Measurements from ENCODE around the gene HPSE2.

HPSE2 gene

DNA sequence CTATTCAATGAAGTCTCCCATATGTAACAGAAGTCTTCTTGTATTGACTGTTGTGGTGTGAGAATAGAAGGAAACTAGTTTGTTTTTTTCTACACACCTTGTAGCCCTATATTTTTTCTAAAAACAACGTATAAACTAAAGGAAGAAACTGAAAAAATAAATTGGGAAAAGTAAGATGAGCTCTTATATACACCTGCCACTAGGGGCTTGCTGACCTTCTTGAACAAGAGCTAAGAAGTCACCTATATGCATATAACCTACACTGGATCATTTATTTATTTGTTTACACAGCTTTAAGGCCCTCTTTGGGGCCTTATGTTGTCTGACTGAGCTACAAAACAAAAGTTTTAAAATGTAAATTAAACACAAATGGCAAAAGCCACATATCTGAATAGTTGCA is 383.0 kb downstream of the HPSE2 start:
- peaks cover 3% of the 10 kb centered on the region for H3K27me3 ChIP-seq (ENCODE audit: insufficient read depth, low read length, poor library complexity)
- H4K20me1 ChIP-seq (ENCODE audit: insufficient read depth, low read length) = no peaks in the 10 kb centered on the region
- no peak overlapping the region for H3K27ac ChIP-seq (ENCODE audit: low read length)
- H3K9ac ChIP-seq (ENCODE audit: low read depth, low read length) = no peak overlapping the region
- no peak for DNase-seq
- no peak overlapping the region for H3K4me2 ChIP-seq (ENCODE audit: insufficient read depth, low read length)
- H3K4me1 ChIP-seq (ENCODE audit: insufficient read depth, low read length) = no peaks in the 10 kb centered on the region
- TF ChIP-seq, protein P1, sequence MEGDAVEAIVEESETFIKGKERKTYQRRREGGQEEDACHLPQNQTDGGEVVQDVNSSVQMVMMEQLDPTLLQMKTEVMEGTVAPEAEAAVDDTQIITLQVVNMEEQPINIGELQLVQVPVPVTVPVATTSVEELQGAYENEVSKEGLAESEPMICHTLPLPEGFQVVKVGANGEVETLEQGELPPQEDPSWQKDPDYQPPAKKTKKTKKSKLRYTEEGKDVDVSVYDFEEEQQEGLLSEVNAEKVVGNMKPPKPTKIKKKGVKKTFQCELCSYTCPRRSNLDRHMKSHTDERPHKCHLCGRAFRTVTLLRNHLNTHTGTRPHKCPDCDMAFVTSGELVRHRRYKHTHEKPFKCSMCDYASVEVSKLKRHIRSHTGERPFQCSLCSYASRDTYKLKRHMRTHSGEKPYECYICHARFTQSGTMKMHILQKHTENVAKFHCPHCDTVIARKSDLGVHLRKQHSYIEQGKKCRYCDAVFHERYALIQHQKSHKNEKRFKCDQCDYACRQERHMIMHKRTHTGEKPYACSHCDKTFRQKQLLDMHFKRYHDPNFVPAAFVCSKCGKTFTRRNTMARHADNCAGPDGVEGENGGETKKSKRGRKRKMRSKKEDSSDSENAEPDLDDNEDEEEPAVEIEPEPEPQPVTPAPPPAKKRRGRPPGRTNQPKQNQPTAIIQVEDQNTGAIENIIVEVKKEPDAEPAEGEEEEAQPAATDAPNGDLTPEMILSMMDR (IDR thresholded peaks at IDR 0.05; ENCODE audit: borderline replicate concordance, extremely low read depth, low read length, poor library complexity, severe bottlenecking) = no peak
- no peak for TF ChIP-seq EZH2 (IDR thresholded peaks at IDR 0.05; ENCODE audit: borderline replicate concordance, low read depth, low read length, severe bottlenecking)
- no peak overlapping the region for H2AFZ ChIP-seq (ENCODE audit: low read depth, low read length)
- H3K36me3 ChIP-seq (ENCODE audit: insufficient read depth, low read length) = no peaks in the 10 kb centered on the region
- no peaks in the 10 kb centered on the region for H3K9me3 ChIP-seq (ENCODE audit: insufficient read depth, low read length, severe bottlenecking)
- no peaks in the 10 kb centered on the region for H3K79me2 ChIP-seq (ENCODE audit: insufficient read depth, low read length)
- no peak for ATAC-seq (ENCODE audit: insufficient read depth, low read depth)
- no peak overlapping the region for H3K4me3 ChIP-seq (ENCODE audit: low read depth in 1 of 2, low read length in 2 of 2)

DNA sequence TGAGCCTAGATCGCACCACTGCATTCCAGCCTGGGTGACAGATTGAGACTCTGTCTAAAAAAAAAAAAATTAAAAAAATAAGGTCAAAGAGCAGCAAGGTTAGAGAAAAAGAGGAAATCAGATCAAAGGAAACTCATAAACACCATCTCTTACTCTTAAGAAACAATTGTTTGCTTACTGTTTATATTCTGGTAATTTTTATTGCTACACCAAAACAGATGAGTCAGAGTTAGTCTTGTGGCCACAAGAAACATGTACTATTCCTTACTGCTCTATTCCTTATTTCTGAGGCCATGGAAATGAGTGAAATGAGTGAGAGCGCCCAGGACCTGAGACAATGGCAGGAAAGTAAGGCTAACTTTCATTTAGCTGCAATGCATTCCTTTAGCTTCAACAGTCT is 387.3 kb downstream of the HPSE2 start:
- ATAC-seq (ENCODE audit: insufficient read depth, low read depth) (no peak), DNase-seq (no peak)
- no peak overlapping the region for H3K4me3 ChIP-seq (ENCODE audit: low read depth in 1 of 2, low read length in 2 of 2)
- no peaks in the 10 kb centered on the region for H3K9me3 ChIP-seq (ENCODE audit: insufficient read depth, low read length, severe bottlenecking)
- peaks cover 3% of the 10 kb centered on the region for H3K27me3 ChIP-seq (ENCODE audit: insufficient read depth, low read length, poor library complexity)
- no peaks in the 10 kb centered on the region for H3K36me3 ChIP-seq (ENCODE audit: insufficient read depth, low read length)
- no peak overlapping the region for H3K27ac ChIP-seq (ENCODE audit: low read length)
- H3K9ac ChIP-seq (ENCODE audit: low read depth, low read length) = no peak overlapping the region
- no peak overlapping the region for H2AFZ ChIP-seq (ENCODE audit: low read depth, low read length)
- no peaks in the 10 kb centered on the region for H3K79me2 ChIP-seq (ENCODE audit: insufficient read depth, low read length)
- no peaks in the 10 kb centered on the region for H3K4me1 ChIP-seq (ENCODE audit: insufficient read depth, low read length)
- TF ChIP-seq EZH2 (IDR thresholded peaks at IDR 0.05; ENCODE audit: borderline replicate concordance, low read depth, low read length, severe bottlenecking) = no peak
- TF ChIP-seq, protein P1 (IDR thresholded peaks at IDR 0.05; ENCODE audit: borderline replicate concordance, extremely low read depth, low read length, poor library complexity, severe bottlenecking) = no peak
- no peak overlapping the region for H3K4me2 ChIP-seq (ENCODE audit: insufficient read depth, low read length)
- no peaks in the 10 kb centered on the region for H4K20me1 ChIP-seq (ENCODE audit: insufficient read depth, low read length)

DNA sequence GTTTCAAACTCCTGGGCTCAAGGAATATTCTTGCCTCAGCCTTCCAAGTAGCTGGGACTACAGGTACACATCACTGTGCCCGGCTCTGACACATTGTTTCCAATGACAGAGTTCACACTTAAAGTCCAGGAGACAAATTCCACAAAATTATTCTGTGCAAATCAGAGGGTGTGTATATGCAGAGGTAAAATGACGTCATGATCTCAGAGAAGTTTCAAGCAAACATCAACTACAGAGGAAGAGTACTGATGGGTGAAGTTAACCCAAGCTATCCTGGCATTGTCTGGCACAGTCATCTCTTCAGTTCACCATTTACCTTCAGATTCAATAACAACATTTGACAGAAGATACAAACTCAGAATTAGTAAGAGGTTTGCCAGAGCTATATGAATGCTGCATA is 388.9 kb downstream of the HPSE2 start:
- Histone ChIP-seq H4K20me1 (ENCODE audit: insufficient read depth, low read length) (no peaks in the 10 kb centered on the region), H3K4me3 (ENCODE audit: low read depth in 1 of 2, low read length in 2 of 2) (no peak overlapping the region), H3K79me2 (ENCODE audit: insufficient read depth, low read length) (no peaks in the 10 kb centered on the region), H3K27ac (ENCODE audit: low read length) (no peak overlapping the region), H3K4me1 (ENCODE audit: insufficient read depth, low read length) (no peaks in the 10 kb centered on the region), H3K9me3 (ENCODE audit: insufficient read depth, low read length, severe bottlenecking) (no peaks in the 10 kb centered on the region), H2AFZ (ENCODE audit: low read depth, low read length) (no peak overlapping the region), H3K9ac (ENCODE audit: low read depth, low read length) (no peak overlapping the region), H3K27me3 (ENCODE audit: insufficient read depth, low read length, poor library complexity) (peaks cover 3% of the 10 kb centered on the region), H3K4me2 (ENCODE audit: insufficient read depth, low read length) (no peak overlapping the region), H3K36me3 (ENCODE audit: insufficient read depth, low read length) (no peaks in the 10 kb centered on the region)
- TF ChIP-seq EZH2 (IDR thresholded peaks at IDR 0.05; ENCODE audit: borderline replicate concordance, low read depth, low read length, severe bottlenecking) = no peak
- TF ChIP-seq, protein P1 (IDR thresholded peaks at IDR 0.05; ENCODE audit: borderline replicate concordance, extremely low read depth, low read length, poor library complexity, severe bottlenecking) = no peak
- ATAC-seq (ENCODE audit: insufficient read depth, low read depth) = no peak
- DNase-seq = no peak

DNA sequence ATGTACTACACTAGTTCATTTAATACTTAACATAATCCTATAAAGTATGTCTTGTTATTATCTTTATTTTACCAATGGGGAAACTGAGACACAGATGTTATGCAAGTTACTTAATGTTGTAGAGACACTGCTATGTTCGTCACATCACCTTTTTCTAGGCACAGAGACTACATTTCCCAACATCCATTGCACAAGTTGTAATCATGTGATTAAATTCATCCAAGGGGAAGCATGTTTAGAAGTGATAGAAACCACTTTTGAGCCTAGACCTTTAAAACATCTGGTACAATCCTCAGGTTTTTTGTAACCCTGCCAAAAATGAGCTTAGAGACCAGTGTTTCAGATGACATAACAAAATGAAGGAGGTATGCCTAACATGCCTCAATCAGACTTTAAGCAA is 402.1 kb downstream of the HPSE2 start:
- Histone ChIP-seq H2AFZ (ENCODE audit: low read depth, low read length) (no peak overlapping the region), H3K9me3 (ENCODE audit: insufficient read depth, low read length, severe bottlenecking) (no peaks in the 10 kb centered on the region), H3K27ac (ENCODE audit: low read length) (no peak overlapping the region), H3K4me1 (ENCODE audit: insufficient read depth, low read length) (no peaks in the 10 kb centered on the region), H3K79me2 (ENCODE audit: insufficient read depth, low read length) (no peaks in the 10 kb centered on the region), H3K9ac (ENCODE audit: low read depth, low read length) (no peak overlapping the region), H4K20me1 (ENCODE audit: insufficient read depth, low read length) (no peaks in the 10 kb centered on the region), H3K27me3 (ENCODE audit: insufficient read depth, low read length, poor library complexity) (peaks cover 4% of the 10 kb centered on the region), H3K4me2 (ENCODE audit: insufficient read depth, low read length) (no peak overlapping the region), H3K36me3 (ENCODE audit: insufficient read depth, low read length) (no peaks in the 10 kb centered on the region), H3K4me3 (ENCODE audit: low read depth in 1 of 2, low read length in 2 of 2) (no peak overlapping the region)
- DNase-seq (no peak), ATAC-seq (ENCODE audit: insufficient read depth, low read depth) (no peak)
- TF ChIP-seq, protein P1 (IDR thresholded peaks at IDR 0.05; ENCODE audit: borderline replicate concordance, extremely low read depth, low read length, poor library complexity, severe bottlenecking) = no peak
- no peak for TF ChIP-seq EZH2 (IDR thresholded peaks at IDR 0.05; ENCODE audit: borderline replicate concordance, low read depth, low read length, severe bottlenecking)

All from DND-41 (cell line).